Fibroblast of skin of scalp (primary cell): ENCODE results near the gene GRIK1.
A peak's percentile ranks its signal among the peaks of the same experiment; 100 is the strongest.

Experiments used
- DNase-seq: peaks from one replicate; pipeline ENCODE4 v3.0.0-alpha.2; 2013

The GRIK1 gene

GRCh38 chr21:29585462-29585861, 354.3 kb downstream of the GRIK1 start:
- no peak for DNase-seq

- DNase-seq, result no peak
Measured at GRCh38 chr21:29583424-29583924, 356.3 kb downstream of the GRIK1 start.

DNA sequence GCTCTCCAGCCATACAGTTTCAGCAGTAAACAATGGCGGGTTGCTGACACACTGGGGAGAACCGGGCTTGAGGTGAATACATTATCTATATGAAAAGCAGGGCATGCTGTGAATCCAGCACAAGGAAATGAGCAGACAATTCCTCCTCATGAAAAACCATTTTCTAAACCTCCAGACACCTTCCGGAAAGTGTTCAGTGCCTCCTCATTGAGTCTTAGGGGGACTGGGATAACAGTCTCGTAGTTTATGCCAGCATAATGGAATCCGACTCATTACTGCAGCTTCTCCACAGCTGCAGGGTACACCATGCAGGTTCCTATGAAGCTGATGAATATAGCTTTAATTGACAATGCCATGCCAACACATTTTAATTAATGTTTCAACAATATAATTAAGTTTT, 356.9 kb downstream of the GRIK1 start:
- DNase-seq, result no peak

GRCh38 chr21:29581393-29581792, 358.4 kb downstream of the GRIK1 start:
- no peak for DNase-seq

GRCh38 chr21:29580732-29581285, 359.0 kb downstream of the GRIK1 start:
- DNase-seq, result no peak

GRCh38 chr21:29578306-29578705, 361.5 kb downstream of the GRIK1 start:
- no peak for DNase-seq

GRCh38 chr21:29571949-29572348, 367.8 kb downstream of the GRIK1 start:
- no peak for DNase-seq

DNA sequence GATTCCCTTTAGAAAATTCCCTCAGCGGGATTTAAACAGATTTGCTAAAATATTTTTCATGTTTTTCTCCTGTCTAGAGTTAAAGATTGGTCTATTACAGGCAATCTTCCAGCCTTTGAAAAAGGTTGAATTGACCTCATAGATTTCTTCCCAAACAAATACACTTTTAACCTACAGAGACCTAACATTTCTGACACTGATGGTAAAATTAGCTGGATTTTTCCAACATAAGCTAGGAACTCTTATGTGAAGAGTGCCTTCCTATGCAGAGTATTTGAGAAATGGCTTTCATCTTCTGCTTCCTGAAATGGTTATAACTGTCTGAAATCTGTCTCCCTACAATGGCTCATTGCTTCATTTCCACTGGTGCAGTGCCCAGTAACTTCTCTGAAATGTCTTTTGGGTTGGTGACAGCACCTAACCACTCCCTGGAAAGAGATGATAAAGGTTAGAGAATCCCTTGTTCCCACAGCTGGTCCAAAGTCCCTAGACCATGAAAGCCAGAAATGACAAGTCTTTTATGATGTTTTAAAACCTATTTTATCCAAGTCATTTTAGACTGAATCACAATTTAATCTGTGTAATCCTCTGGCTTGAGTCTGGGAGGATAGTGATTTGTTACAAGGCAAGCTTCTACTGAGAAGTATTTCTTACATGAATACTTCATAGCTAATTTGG, 371.6 kb downstream of the GRIK1 start:
- no peak for DNase-seq

- DNase-seq, result no peak
Measured at GRCh38 chr21:29557931-29558725, 381.7 kb downstream of the GRIK1 start.

- no peak for DNase-seq
Measured at GRCh38 chr21:29557200-29557599, 382.6 kb downstream of the GRIK1 start.

DNA sequence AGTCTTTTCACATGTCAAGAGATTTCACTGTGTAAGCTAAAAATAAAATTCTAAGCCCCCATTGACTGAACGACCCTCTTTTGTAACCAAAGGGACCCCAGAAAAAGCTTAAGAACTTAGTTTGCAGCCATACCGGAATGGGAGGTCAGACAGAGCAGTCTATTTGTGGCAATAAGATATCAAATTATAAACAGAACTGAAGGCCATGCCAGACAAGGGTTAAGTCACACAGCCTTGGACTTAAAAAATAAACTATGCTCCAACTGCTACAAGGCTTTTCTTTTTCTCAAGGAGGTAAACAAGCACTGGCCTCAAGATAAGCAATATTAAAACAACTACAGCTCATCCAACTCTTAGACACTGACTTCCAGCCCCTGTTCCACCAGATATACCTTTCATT, 384.2 kb downstream of the GRIK1 start:
- DNase-seq, result no peak

DNA sequence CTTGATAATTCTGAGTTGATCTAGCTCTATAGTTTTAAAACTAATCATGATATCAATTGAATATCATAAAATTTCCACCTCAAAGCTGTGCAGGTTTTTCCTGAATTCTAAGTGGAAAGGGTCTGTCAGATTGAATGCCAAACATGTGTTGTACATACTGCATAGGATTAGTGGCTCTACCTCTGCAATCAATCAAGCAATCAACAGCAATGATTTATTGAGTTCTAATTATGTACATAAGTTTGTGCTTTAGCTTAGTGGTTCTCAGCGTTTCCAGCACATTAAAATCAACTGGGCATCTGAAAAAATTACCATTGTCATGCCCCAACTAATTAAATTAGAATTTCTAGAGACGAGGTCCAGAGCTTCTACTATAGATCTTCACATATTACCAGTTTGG, 389.6 kb downstream of the GRIK1 start:
- no peak for DNase-seq

DNA sequence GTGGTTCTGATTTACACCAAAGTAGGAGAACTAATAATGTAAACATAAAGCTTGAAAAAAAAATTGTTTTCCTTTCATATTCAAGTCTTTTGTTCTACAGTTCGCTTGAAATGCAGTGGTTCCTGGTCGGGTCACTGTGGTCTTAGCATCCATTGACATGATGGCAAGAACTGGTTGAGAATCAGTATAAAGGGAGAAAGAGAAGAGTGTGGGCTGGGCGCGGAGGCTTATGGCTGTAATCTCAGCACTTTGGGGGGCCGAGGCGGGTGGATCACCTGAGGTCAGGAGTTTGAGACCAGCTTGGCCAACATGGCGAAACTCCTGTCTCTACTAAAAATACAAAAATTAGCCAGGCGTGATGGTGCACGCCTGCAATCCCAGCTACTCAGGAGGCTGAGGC, 390.2 kb downstream of the GRIK1 start:
- no peak for DNase-seq

GRCh38 chr21:29547998-29548397, 391.8 kb downstream of the GRIK1 start:
- no peak for DNase-seq

- DNase-seq, result peak; percentile 67
Measured at GRCh38 chr21:29546071-29546470, 393.7 kb downstream of the GRIK1 start.

- DNase-seq, result no peak
Measured at GRCh38 chr21:29540289-29540688, 399.5 kb downstream of the GRIK1 start.

DNA sequence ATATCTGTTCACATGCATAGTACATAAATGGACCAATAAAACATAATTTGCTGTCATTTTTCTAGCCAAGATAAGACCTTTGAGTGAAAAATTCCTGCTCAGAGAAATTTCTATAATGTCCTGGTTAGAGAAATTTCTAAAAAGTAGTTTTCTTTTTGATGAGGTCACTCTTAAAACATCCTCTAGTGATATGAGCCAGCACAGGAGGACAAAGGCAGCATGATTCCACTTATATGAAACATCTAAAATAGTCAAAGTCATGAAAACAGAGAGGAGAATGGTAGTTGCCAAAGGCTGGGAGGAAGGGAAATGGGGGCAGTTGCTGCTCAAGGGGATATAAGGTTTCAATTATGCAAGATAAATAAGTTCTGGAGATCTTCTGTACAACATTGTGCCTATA, 401.7 kb downstream of the GRIK1 start:
- DNase-seq, result peak; percentile 79

- DNase-seq, result no peak
Measured at GRCh38 chr21:29534448-29534847, 405.3 kb downstream of the GRIK1 start.

- DNase-seq, result no peak
Measured at GRCh38 chr21:29529139-29529538, 410.7 kb downstream of the GRIK1 start.

GRCh38 chr21:29526545-29526944, 413.3 kb downstream of the GRIK1 start:
- no peak for DNase-seq

DNA sequence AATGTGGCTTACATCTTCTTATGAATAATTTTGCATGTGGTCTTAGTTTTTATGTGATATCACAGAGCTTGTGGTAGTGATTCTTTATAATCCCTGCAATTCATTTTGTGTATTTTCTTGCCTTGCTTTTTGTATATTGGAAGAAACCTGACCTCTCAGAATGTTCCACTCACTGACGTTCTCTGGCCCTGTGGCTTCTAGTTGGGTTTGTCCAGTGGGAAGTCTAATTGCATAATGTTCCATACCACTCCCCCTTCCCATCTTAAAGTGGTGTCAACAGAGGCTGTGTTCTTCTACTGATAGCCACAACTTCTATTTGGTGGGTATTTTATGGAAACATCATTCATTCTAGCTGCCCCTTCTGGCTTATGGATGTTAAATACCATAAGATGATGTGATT, 415.7 kb downstream of the GRIK1 start:
- DNase-seq, result no peak

DNA sequence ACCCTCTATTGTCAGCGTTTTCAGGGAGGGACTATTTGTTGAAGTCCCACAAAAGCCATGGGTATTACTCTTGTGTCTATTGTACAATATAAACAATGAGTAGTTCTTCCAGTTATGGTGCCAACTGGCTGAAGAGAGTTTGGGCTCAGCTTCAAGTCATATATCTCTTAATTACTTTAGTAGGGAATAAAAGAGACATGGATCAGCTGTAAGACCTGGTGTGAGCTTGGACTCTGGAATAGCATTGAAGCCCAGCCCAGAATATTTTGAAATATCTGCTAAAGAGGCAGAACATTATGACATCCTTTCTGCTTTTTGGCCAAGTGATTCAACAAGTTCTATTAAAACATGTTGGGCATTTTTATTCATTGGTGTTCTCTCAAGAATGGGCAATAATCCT, 416.1 kb downstream of the GRIK1 start:
- no peak for DNase-seq

GRCh38 chr21:29521872-29522271, 417.9 kb downstream of the GRIK1 start:
- DNase-seq, result no peak

GRCh38 chr21:29520171-29520570, 419.6 kb downstream of the GRIK1 start:
- DNase-seq, result peak; percentile 77
